Fibroblast of the aortic adventitia (primary cell): ENCODE measurements around the gene HOXA1. TPM values are rescaled to one million over a fixed set of nuclear protein-coding genes. Genes with fewer than 3 reads are reported as not detected.
A peak's percentile ranks its signal among the peaks of the same experiment; 100 is the strongest.

Experiments used
- DNase-seq: peaks from one replicate; pipeline ENCODE4 v3.0.0-alpha.2; 2010; ENCODE audit warnings: low read depth
- H3K4me3 ChIP-seq: 2 replicates; pipeline ENCODE4 v1.5.1; 2011; ENCODE audit warnings: low read depth, mild to moderate bottlenecking, control low read depth, low read length, moderate library complexity
- total RNA-seq: library from RNA; depleted of rRNA; stranded (reverse); fragments of >200 nt; gene quantifications from 2 replicates; pipeline ENCODE4 v1.2.3, GENCODE V29; 2012; ENCODE audit warnings: low replicate concordance
- TF ChIP-seq, protein P1 (sequence below): IDR thresholded peaks from 2 replicates; pipeline ENCODE4 v1.5.1; 2011; ENCODE audit warnings: mild to moderate bottlenecking, low read length, control low read depth, inconsistent platforms; ENCODE audit not compliant: insufficient read depth

The HOXA1 gene
- total RNA-seq, 1 donor = 0.72 TPM

- H3K4me3 ChIP-seq = peak overlapping the region; percentile 73
- TF ChIP-seq, protein P1, sequence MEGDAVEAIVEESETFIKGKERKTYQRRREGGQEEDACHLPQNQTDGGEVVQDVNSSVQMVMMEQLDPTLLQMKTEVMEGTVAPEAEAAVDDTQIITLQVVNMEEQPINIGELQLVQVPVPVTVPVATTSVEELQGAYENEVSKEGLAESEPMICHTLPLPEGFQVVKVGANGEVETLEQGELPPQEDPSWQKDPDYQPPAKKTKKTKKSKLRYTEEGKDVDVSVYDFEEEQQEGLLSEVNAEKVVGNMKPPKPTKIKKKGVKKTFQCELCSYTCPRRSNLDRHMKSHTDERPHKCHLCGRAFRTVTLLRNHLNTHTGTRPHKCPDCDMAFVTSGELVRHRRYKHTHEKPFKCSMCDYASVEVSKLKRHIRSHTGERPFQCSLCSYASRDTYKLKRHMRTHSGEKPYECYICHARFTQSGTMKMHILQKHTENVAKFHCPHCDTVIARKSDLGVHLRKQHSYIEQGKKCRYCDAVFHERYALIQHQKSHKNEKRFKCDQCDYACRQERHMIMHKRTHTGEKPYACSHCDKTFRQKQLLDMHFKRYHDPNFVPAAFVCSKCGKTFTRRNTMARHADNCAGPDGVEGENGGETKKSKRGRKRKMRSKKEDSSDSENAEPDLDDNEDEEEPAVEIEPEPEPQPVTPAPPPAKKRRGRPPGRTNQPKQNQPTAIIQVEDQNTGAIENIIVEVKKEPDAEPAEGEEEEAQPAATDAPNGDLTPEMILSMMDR = no peak
- no peak for DNase-seq
Observed at GRCh38 chr7:27131390-27131819, 35.6 kb upstream of the HOXA1 start.

- H3K4me3 ChIP-seq = peak within 1 kb of the TSS; percentile 73
- TF ChIP-seq, protein P1 = no peak
- peak; percentile 74 for DNase-seq
Observed at GRCh38 chr7:27130540-27131389, 35.0 kb upstream of the HOXA1 start, which contains the start of gene HOXA4. Gene HOXA4, minus strand, starts transcription at chr7:27130757. Its CDS starts 24 bp downstream, at chr7:27130733.

- peak overlapping the region; percentile 65 for H3K4me3 ChIP-seq
- no peak for DNase-seq
- TF ChIP-seq, protein P1 = peak; percentile 7
Observed at GRCh38 chr7:27129729-27130539, 34.1 kb upstream of the HOXA1 start.

DNA sequence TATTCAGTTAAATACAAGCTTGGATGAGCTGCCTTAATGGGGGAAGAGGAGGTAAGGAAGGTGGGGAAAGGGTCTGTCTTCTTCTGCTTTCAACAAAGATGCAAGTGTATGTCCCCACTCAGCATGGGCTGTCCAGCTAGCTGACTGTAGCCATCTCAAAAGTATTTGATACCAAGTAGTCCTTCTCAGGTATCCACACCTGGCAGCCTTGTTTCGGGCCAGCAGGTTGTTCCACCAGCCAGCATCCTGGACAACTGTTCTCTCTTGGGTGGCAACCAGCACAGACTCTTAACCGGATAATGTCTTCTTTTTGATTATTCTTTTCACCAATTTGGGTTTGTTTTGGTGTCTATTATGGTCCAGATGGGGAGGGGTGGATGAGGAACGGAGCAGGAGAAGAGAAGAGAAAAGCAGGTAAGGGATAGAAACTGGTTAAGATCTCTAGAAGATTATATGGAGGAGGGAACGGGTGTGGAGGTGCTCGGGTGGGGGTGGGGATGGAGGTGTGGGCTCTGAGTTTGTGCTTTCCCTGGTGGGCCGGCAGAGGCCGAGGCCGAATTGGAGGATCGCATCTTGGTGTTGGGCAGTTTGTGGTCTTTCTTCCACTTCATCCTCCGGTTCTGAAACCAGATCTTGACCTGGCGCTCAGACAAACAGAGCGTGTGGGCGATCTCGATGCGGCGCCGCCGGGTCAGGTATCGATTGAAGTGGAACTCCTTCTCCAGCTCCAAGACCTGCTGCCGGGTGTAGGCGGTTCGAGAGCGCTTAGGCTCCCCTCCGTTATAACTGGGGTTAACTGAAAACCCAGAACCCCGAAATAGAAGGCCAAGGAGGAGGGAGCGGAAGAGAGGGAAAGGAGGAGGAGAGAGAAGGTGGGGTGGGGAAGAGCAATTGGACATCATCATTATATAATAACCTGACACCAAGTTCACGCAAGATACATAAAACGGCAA is 33.3 kb upstream of the HOXA1 start:
- DNase-seq = no peak
- peak overlapping the region; percentile 65 for H3K4me3 ChIP-seq
- TF ChIP-seq, protein P1 = no peak

DNA sequence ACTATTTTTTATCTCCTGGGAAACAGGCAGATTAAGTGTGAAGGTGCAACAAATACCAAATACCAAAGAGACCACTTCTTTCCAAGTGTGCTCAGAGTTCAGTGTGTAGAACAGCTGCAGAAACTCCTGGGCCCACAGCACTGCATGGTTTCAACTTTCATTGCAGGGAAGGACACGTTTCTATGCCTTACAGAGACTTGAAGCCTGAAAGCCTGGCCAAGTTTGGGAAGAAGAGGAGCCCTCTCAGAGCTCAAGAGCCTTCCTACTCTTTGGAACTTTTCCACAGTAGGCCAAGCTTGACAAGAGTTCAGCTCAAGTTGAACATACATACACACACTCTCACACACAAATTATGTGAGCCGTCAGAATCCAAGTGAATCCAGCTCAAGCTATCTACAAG is 32.2 kb upstream of the HOXA1 start:
- TF ChIP-seq, protein P1 = no peak
- DNase-seq = peak; percentile 59
- no peak overlapping the region for H3K4me3 ChIP-seq

DNA sequence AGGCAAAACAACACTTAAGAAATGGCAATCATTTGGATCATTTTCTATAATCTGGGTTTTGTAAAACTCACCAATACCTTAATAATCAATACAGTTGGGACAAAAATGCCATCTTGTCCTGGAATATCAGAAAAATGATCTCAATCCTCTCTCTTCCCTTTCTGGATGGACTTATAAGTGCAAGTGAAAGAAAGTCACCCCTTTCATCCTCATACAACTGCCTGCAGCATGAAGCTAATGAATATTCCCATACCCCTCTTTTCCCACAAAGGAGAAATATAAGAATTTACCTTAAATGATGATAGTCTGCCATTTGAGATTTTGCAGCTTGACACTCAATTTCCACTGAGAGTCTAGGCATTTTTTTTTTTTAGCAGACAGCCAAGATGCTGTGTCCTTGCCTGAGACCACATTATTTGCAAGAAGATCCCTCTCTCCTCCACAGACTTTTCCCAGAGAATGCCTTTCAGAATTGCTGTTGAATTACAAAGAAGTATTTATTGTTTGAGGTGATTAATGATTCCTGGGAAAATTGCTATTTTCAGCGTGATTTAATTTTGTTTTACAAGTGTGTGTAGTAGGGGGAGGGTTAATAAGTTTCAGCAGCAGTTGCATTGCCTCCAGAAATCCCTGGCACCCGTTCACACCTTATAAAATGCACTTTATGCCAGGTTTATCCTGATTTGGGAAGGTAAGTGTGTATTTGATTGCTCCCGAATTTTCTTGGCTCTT is 31.0 kb upstream of the HOXA1 start:
- TF ChIP-seq, protein P1 = no peak
- DNase-seq = no peak
- H3K4me3 ChIP-seq = no peak overlapping the region
